ENCODE data around the gene SCGB3A2. TPM values are rescaled to one million over a fixed set of nuclear protein-coding genes. Genes with fewer than 3 reads are reported as not detected.

SCGB3A2 gene
- total and polyA plus RNA-seq, 2 of the 8 experiments (the other 6 are each of a cell fraction or from before 2014, with no cell fraction given), result 47.1 to 63.6 TPM

GRCh38 chr5:147901599-147902039, 23.1 kb downstream of the SCGB3A2 start:
- Histone ChIP-seq H2BK15ac (ENCODE audit: low read length) (no peak overlapping the region), H4K91ac (replicated peaks; ENCODE audit: insufficient read length, low read length) (no peak overlapping the region), H3K18ac (ENCODE audit: extremely low read depth, low read length) (no peak overlapping the region), H3K9ac (replicated peaks in 1 of 4; ENCODE audit: extremely low read depth in 1 of 4, low read depth in 3 of 4, low read length in 3 of 4) (no peak overlapping the region), H3K27me3 (replicated peaks in 1 of 4; ENCODE audit: control insufficient read depth in 3 of 4, extremely low read depth in 1 of 4, insufficient read depth in 3 of 4, low read length in 3 of 4) (no peaks in the 10 kb centered on the region), H4K20me1 (replicated peaks in 1 of 2; ENCODE audit: control insufficient read depth in 1 of 2, insufficient read depth in 2 of 2, low read length in 2 of 2) (no peaks in the 10 kb centered on the region), H3K23me2 (ENCODE audit: low read depth, low read length) (no peaks in the 10 kb centered on the region), H3K4me1 (replicated peaks in 1 of 4; ENCODE audit: control insufficient read depth in 3 of 4, insufficient read depth in 4 of 4, low read length in 3 of 4) (no peaks in the 10 kb centered on the region), H3K23ac (ENCODE audit: insufficient read length) (no peak overlapping the region), H2BK12ac (ENCODE audit: low read depth, low read length) (no peak overlapping the region), H2AK5ac (ENCODE audit: low read depth, low read length) (no peak overlapping the region), H3K4me3 (ENCODE audit: extremely low read depth in 1 of 4, insufficient read depth in 2 of 4, low read depth in 3 of 4, low read length in 4 of 4) (no peak overlapping the region), H3K9me3 (ENCODE audit: insufficient read depth in 2 of 2, low read depth in 1 of 2, low read length in 1 of 2) (no peaks in the 10 kb centered on the region), H2BK120ac (replicated peaks; ENCODE audit: low read depth, low read length) (no peak overlapping the region), H3K27ac (ENCODE audit: low read depth, low read length) (no peak overlapping the region), H3K56ac (replicated peaks; ENCODE audit: insufficient read length, low read depth, low read length) (no peak overlapping the region), H3K79me2 (ENCODE audit: control insufficient read depth in 1 of 2, insufficient read depth in 2 of 2, low read length in 2 of 2) (no peaks in the 10 kb centered on the region), H4K8ac (ENCODE audit: extremely low read depth, insufficient read depth, low read length) (no peak overlapping the region), H2BK20ac (ENCODE audit: low read length) (no peak overlapping the region), H3K36me3 (ENCODE audit: control insufficient read depth in 2 of 4, insufficient read depth in 4 of 4, low read length in 3 of 4) (no peaks in the 10 kb centered on the region), H3K4me2 (ENCODE audit: insufficient read depth in 1 of 2, low read depth in 2 of 2, low read length in 2 of 2) (no peak overlapping the region), H3K79me1 (ENCODE audit: low read depth, low read length) (no peaks in the 10 kb centered on the region), H3K14ac (ENCODE audit: insufficient read length) (no peak overlapping the region), H4K5ac (ENCODE audit: insufficient read length, low read depth, low read length) (no peak overlapping the region), H3K4ac (replicated peaks; ENCODE audit: insufficient read length, low read depth, low read length) (no peak overlapping the region), H2BK5ac (ENCODE audit: low read depth, low read length) (no peak overlapping the region), H2AFZ (ENCODE audit: low read length) (peak overlapping the region; percentile 82; the same call in 1 of the 2 replicates)
- ChIA-PET CTCF (ENCODE audit: partially characterized antibody) (interaction anchor here (0.6 to 1.5 kb wide), 4 partner anchors 9 to 19 kb away, joined by 3 to 4 read pairs (median 3); no protein-coding TSS in a partner anchor), POLR2A (ENCODE audit: partially characterized antibody) (interaction anchor here (0.7 to 1.7 kb wide), 3 partner anchors 27 to 59 kb away, joined by 3 to 5 read pairs (median 3); no protein-coding TSS in a partner anchor)
- FAIRE-seq, result peak; percentile 13
- TF ChIP-seq CHD1 (IDR thresholded peaks at IDR 0.05; ENCODE audit: low read depth, low read length), result no peak
- peak in 1 of 2 experiments; percentile 9; a peak in 1 of 4 replicates for TF ChIP-seq RAD21 (IDR thresholded peaks at IDR 0.05 in 1 of 2, conservative IDR thresholded peaks at IDR 0.05 in 1 of 2; ENCODE audit: low read depth in 2 of 2, low read length in 2 of 2)
- DNase-seq (ENCODE audit: low read depth in 1 of 2, low spot score in 2 of 2), result no peak
- 86% methylated on average over 12 of the region's 12 CpGs; no CpG with 5 or more reads in 1 of the 2 experiments for WGBS, 2 experiments (ENCODE audit: extremely low coverage in 1 of 2, insufficient coverage in 1 of 2, insufficient read length in 1 of 2, insufficient replicate concordance in 2 of 2, low coverage in 1 of 2, low lambda C conversion rate in 2 of 2, missing lambda C conversion rate in 1 of 2)
